Liver (tissue), 9 donors: Measurements from ENCODE around the gene SP9. TPM values are rescaled to one million over a fixed set of nuclear protein-coding genes. Genes with fewer than 3 reads are reported as not detected.

Experiments
- DNase-seq: peaks from one replicate; pipeline ENCODE4 v3.0.0-alpha.2; 2017; ENCODE audit warnings: low spot score
- H3K27ac ChIP-seq, 2 donors: one replicate each; pipeline ENCODE4 v1.7.0; 2013; ENCODE audit warnings: inconsistent platforms in 2 of 2, low read length in 2 of 2, control low read depth in 1 of 2, low read depth in 1 of 2, mild to moderate bottlenecking in 1 of 2
- H3K27me3 ChIP-seq, 4 donors: one replicate each; pipeline versions ENCODE4 v1.6.1 to v1.7.0; 2013; ENCODE audit warnings: low read length in 3 of 4, inconsistent platforms in 1 of 4, mild to moderate bottlenecking in 1 of 4, moderate library complexity in 1 of 4; ENCODE audit not compliant: control insufficient read depth in 4 of 4, insufficient read depth in 4 of 4
- H3K36me3 ChIP-seq, 4 donors: one replicate each; pipeline versions ENCODE4 v1.6.1 to v1.7.0; 2013; ENCODE audit warnings: low read length in 3 of 4, mild to moderate bottlenecking in 3 of 4, low read depth in 1 of 4, moderate library complexity in 1 of 4; ENCODE audit not compliant: control insufficient read depth in 4 of 4, insufficient read depth in 3 of 4
- H3K4me1 ChIP-seq, 4 donors: one replicate each; pipeline versions ENCODE4 v1.6.1 to v1.7.0; 2013; ENCODE audit warnings: low read length in 3 of 4, mild to moderate bottlenecking in 3 of 4, moderate library complexity in 1 of 4; ENCODE audit not compliant: control insufficient read depth in 4 of 4, insufficient read depth in 4 of 4
- H3K4me3 ChIP-seq, 3 donors: one replicate each; pipeline versions ENCODE4 v1.6.1 to v1.7.0; 2013; ENCODE audit warnings: low read length in 3 of 3, control low read depth in 1 of 3, low read depth in 1 of 3, mild to moderate bottlenecking in 1 of 3
- H3K9ac ChIP-seq, 2 donors: one replicate each; pipeline ENCODE4 v1.7.0; 2013; ENCODE audit warnings: low read length in 2 of 2, mild to moderate bottlenecking in 2 of 2, moderate library complexity in 2 of 2, control low read depth in 1 of 2, low read depth in 1 of 2
- H3K9me3 ChIP-seq, 4 donors: one replicate each; pipeline versions ENCODE4 v1.6.1 to v1.7.0; 2013; ENCODE audit warnings: low read length in 3 of 4; ENCODE audit not compliant: control insufficient read depth in 4 of 4
- FOXA1 ChIP-seq: IDR thresholded peaks from 2 replicates; pipeline ENCODE4 v1.6.1; 2016; ENCODE audit warnings: antibody characterized with exemption
- FOXA2 ChIP-seq: IDR thresholded peaks from 2 replicates; pipeline ENCODE4 v1.6.1; 2016; ENCODE audit warnings: antibody characterized with exemption
- GABPA ChIP-seq, 2 donors: IDR thresholded peaks in 1 of 2; conservative IDR thresholded peaks in 1 of 2; 2 replicates each; pipeline ENCODE4 v1.6.1; 2016; ENCODE audit warnings: antibody characterized with exemption in 2 of 2, mild to moderate bottlenecking in 1 of 2, moderate library complexity in 1 of 2
- HNF4A ChIP-seq, 2 donors: conservative IDR thresholded peaks; 2 replicates each; pipeline ENCODE4 v1.6.1; 2016; ENCODE audit warnings: antibody characterized with exemption in 2 of 2, mild to moderate bottlenecking in 2 of 2
- HNF4G ChIP-seq: IDR thresholded peaks from 2 replicates; pipeline ENCODE4 v1.6.1; 2016; ENCODE audit warnings: antibody characterized with exemption
- NR2F2 ChIP-seq: IDR thresholded peaks from 2 replicates; pipeline ENCODE4 v1.6.1; 2016; ENCODE audit warnings: antibody characterized with exemption
- RAD21 ChIP-seq, 2 donors: IDR thresholded peaks; 2 replicates each; pipeline ENCODE4 v1.6.1; 2016; ENCODE audit warnings: antibody characterized with exemption in 2 of 2, mild to moderate bottlenecking in 2 of 2
- RXRA ChIP-seq, 2 donors: IDR thresholded peaks; 2 replicates each; pipeline ENCODE4 v1.6.1; 2017 to 2018; ENCODE audit warnings: antibody characterized with exemption in 2 of 2, mild to moderate bottlenecking in 1 of 2
- SP1 ChIP-seq: IDR thresholded peaks from 2 replicates; pipeline ENCODE4 v1.6.1; 2018; ENCODE audit warnings: antibody characterized with exemption, mild to moderate bottlenecking
- YY1 ChIP-seq: IDR thresholded peaks from 2 replicates; pipeline ENCODE4 v1.6.1; 2016; ENCODE audit warnings: antibody characterized with exemption, mild to moderate bottlenecking
- WGBS: extraction: QIAGEN DNeasy Blood & Tissue Kit; methylation state at CpG from one replicate; pipeline ENCODE4 v1.1.7; 2013; 5-methylcytosine and 5-hydroxymethylcytosine counted together
- polyA plus RNA-seq, 2 donors: library from polyadenylated mRNA; stranded (reverse) in 1 of 2; unstranded in 1 of 2; fragments of 200-250 nt in 1 of 2; fragments of >200 nt in 1 of 2; fragmentation: Nextera tagmentation in 1 of 2; extraction: Ambion mirVana in 1 of 2; gene quantifications; one replicate each; pipeline versions ENCODE4 v1.2.1 to v1.2.3, GENCODE V29; 2013 to 2015
- total RNA-seq, 2 donors: library from RNA; depleted of rRNA; stranded (reverse); fragments of >200 nt; gene quantifications; one replicate each; pipeline ENCODE4 v1.2.3, GENCODE V29; 2014
- TF ChIP-seq, protein P1 (sequence below): IDR thresholded peaks from 2 replicates; pipeline ENCODE4 v1.6.1; 2016; ENCODE audit warnings: antibody characterized with exemption
- TF ChIP-seq, protein P2 (sequence below): IDR thresholded peaks from 2 replicates; pipeline ENCODE4 v1.6.1; 2016; ENCODE audit warnings: antibody characterized with exemption
- TF ChIP-seq, protein P3 (sequence below): IDR thresholded peaks from 2 replicates; pipeline ENCODE4 v1.6.1; 2016; ENCODE audit warnings: antibody characterized with exemption, mild to moderate bottlenecking
- TF ChIP-seq, protein P4 (sequence below): fragments of 150-350 bp; IDR thresholded peaks from 2 replicates; pipeline ENCODE4 v1.5.1; 2017; ENCODE audit warnings: improper control_type of control experiment, low read depth, low read length; ENCODE audit not compliant: missing input control
- TF ChIP-seq, protein P5 (sequence below): IDR thresholded peaks from 2 replicates; pipeline ENCODE4 v1.6.1; 2016; ENCODE audit warnings: antibody characterized with exemption
- donor health status: healthy.
- donor health status: healthy.
- donor health status: healthy.
- donor health status: healthy.
- donor health status: healthy.

SP9 gene
- total and polyA plus RNA-seq, 4 donors, result not detected

DNA sequence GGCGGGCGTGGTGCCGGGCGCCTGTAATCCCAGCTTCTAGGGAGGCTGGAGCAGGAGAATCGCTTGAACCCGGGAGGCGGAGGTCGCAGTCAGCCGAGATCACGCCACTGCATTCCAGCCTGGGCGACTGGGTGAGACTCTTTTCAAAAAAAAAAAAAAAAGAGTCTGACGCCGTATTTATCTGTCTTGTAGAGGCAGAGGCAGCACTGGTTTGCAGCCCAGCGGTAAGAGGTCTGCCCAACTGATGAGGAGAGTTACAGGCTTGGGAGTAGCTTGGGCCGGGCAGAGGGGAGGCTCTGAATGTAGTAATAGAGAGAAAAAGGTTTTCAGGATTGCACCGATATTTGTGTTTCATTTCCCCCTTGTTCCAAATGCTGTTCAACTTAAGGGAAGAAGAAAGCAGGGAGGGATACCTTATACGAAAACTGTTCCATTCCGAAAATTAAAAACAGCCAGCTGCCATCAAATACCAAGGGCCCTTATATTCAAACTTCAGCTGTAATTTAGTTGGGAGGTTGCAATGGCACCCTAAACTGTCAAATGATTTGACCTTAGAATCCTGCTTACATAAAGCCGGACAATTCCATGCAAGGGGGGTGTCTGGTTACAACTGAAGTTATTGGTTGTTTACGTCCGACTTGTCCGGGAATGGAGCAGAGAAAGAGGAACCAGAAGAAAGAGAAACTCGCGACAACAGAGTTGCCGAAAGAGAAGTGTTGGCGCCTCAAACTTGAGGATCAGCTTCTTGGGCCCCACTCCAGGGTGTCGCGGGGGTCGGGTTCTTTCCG, 9.2 kb upstream of the SP9 start:
- H3K36me3 ChIP-seq, result no peaks in the 10 kb centered on the region
- TF ChIP-seq, protein P1, sequence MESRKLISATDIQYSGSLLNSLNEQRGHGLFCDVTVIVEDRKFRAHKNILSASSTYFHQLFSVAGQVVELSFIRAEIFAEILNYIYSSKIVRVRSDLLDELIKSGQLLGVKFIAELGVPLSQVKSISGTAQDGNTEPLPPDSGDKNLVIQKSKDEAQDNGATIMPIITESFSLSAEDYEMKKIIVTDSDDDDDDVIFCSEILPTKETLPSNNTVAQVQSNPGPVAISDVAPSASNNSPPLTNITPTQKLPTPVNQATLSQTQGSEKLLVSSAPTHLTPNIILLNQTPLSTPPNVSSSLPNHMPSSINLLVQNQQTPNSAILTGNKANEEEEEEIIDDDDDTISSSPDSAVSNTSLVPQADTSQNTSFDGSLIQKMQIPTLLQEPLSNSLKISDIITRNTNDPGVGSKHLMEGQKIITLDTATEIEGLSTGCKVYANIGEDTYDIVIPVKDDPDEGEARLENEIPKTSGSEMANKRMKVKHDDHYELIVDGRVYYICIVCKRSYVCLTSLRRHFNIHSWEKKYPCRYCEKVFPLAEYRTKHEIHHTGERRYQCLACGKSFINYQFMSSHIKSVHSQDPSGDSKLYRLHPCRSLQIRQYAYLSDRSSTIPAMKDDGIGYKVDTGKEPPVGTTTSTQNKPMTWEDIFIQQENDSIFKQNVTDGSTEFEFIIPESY, result no peak
- TF ChIP-seq HNF4G, result no peak
- no peak for TF ChIP-seq HNF4A (conservative IDR thresholded peaks at IDR 0.05)
- TF ChIP-seq FOXA2, result no peak
- TF ChIP-seq YY1, result no peak
- TF ChIP-seq RXRA (IDR thresholded peaks at IDR 0.05), result no peak
- no peak for TF ChIP-seq GABPA (IDR thresholded peaks at IDR 0.05 in 1 of 2, conservative IDR thresholded peaks at IDR 0.05 in 1 of 2)
- TF ChIP-seq RAD21 (IDR thresholded peaks at IDR 0.05), result no peak
- TF ChIP-seq, protein P2, sequence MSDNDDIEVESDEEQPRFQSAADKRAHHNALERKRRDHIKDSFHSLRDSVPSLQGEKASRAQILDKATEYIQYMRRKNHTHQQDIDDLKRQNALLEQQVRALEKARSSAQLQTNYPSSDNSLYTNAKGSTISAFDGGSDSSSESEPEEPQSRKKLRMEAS, result no peak
- WGBS, result 41% methylated on average over 30 of the region's 30 CpGs
- H3K9me3 ChIP-seq, result peaks cover 0 to 7% (median under 1%) of the 10 kb centered on the region in 4 donors
- H3K9ac ChIP-seq, result no peak overlapping the region
- no peak for DNase-seq
- no peak overlapping the region for H3K27ac ChIP-seq
- peaks cover 11 to 13% (median 12%) of the 10 kb centered on the region in 4 donors for H3K4me1 ChIP-seq
- peaks cover 6 to 34% (median 23%) of the 10 kb centered on the region in 4 donors for H3K27me3 ChIP-seq
- H3K4me3 ChIP-seq, result peak overlapping the region in 1 of 3 donors; percentile 43

DNA sequence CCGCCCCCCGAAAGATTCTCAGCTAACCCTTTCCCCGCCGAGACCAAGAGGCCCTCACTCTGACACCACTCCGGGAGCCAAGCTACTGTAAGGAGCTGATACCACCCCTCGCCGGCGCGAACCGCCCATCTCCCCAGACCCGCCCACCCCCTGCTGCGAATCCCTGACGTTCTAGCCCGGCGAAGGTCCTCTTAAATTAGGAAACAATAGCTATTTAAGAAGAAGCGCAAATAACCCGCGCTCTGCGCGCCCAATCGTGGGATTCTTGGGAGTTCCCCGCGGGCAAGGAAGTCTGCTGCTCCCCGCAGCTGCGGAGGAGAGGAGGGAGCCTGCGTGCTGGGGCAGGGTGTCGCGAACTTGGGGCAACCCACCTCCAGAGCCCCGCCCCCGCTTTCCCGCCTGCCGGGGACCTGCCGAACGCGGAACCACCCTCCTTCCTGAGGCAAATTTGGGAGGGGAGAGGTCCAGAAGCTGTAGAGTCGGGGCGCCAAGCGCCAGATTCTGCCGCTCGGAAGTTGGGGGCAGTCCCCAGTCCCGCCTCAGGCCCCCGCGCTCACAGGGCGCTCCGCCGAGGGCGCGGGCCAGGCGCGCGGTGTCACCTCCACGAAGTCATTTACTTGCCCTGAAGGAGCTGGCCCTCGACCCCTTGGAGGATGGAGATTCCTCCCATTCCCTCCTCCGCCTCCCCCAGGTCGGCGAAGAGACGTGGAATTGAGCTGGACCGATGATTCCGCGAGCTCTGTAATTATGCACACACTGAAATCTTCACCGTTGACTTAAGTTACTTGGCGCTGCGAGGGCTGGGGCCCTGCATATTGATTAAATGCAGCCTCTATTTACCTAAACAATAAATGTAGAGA, 8.4 kb upstream of the SP9 start:
- H3K4me3 ChIP-seq, result peak overlapping the region in 1 of 3 donors; percentile 43
- no peaks in the 10 kb centered on the region for H3K36me3 ChIP-seq
- H3K27me3 ChIP-seq, result peaks cover 6 to 34% (median 23%) of the 10 kb centered on the region in 4 donors
- 6% methylated on average over 63 of the region's 63 CpGs for WGBS
- TF ChIP-seq GABPA (IDR thresholded peaks at IDR 0.05 in 1 of 2, conservative IDR thresholded peaks at IDR 0.05 in 1 of 2) (no peak), NR2F2 (no peak), SP1 (no peak), FOXA1 (no peak)
- no peak for DNase-seq
- no peak overlapping the region for H3K27ac ChIP-seq
- peaks cover 11 to 13% (median 12%) of the 10 kb centered on the region in 4 donors for H3K4me1 ChIP-seq
- no peak overlapping the region for H3K9ac ChIP-seq
- H3K9me3 ChIP-seq, result peaks cover 0 to 7% (median under 1%) of the 10 kb centered on the region in 4 donors

DNA sequence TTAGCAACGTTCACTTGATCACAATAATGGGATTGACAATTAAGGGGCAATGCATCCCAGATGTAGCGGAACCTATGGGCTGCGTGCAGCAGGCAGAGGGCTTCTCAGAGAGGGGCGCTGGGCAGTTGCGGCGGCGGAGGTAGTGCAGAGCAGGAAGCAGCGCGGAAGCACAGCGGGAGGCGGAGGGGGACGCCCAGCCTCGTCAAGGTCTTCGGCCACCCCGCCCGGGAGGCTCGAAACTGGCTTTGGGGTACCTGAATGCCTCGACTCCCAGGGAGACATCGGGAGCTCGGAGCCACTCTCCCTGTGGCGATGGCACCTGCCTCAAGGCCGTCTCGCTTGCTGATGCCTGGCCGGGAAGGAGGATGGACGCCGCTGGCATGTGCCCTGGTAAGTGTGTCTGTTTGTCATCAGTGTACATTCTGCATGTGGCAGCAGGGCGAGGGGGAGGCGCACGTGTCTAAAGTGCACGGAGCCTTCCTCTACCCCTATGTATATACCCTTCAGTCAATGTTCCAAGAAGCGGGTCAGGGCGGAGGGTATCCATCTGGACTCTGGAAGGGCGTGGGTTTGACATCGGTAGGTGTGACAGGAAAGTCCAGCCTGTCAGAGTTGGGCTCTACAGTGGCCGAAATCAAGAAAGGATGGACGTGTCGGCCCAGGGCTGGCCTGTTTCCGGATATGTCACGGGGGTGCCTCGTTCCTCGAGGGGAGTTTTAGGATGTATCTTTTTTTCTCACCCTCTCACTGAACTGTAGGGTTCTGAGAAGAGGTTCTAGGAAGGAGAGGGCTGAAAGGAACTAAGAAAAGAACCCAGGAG, 7.5 kb upstream of the SP9 start:
- peaks cover 0 to 7% (median under 1%) of the 10 kb centered on the region in 4 donors for H3K9me3 ChIP-seq
- H3K27me3 ChIP-seq, result peaks cover 6 to 37% (median 26%) of the 10 kb centered on the region in 4 donors
- WGBS, result 7% methylated on average over 41 of the region's 41 CpGs
- H3K4me1 ChIP-seq, result peaks cover 11 to 13% (median 12%) of the 10 kb centered on the region in 4 donors
- no peak overlapping the region for H3K9ac ChIP-seq
- H3K36me3 ChIP-seq, result no peaks in the 10 kb centered on the region
- no peak overlapping the region for H3K4me3 ChIP-seq
- no peak overlapping the region for H3K27ac ChIP-seq
- DNase-seq, result no peak
- TF ChIP-seq HNF4A (conservative IDR thresholded peaks at IDR 0.05), result no peak
- TF ChIP-seq FOXA2, result no peak
- TF ChIP-seq, protein P3, sequence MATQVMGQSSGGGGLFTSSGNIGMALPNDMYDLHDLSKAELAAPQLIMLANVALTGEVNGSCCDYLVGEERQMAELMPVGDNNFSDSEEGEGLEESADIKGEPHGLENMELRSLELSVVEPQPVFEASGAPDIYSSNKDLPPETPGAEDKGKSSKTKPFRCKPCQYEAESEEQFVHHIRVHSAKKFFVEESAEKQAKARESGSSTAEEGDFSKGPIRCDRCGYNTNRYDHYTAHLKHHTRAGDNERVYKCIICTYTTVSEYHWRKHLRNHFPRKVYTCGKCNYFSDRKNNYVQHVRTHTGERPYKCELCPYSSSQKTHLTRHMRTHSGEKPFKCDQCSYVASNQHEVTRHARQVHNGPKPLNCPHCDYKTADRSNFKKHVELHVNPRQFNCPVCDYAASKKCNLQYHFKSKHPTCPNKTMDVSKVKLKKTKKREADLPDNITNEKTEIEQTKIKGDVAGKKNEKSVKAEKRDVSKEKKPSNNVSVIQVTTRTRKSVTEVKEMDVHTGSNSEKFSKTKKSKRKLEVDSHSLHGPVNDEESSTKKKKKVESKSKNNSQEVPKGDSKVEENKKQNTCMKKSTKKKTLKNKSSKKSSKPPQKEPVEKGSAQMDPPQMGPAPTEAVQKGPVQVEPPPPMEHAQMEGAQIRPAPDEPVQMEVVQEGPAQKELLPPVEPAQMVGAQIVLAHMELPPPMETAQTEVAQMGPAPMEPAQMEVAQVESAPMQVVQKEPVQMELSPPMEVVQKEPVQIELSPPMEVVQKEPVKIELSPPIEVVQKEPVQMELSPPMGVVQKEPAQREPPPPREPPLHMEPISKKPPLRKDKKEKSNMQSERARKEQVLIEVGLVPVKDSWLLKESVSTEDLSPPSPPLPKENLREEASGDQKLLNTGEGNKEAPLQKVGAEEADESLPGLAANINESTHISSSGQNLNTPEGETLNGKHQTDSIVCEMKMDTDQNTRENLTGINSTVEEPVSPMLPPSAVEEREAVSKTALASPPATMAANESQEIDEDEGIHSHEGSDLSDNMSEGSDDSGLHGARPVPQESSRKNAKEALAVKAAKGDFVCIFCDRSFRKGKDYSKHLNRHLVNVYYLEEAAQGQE, result no peak
- TF ChIP-seq NR2F2, result no peak
- TF ChIP-seq FOXA1, result no peak
- no peak for TF ChIP-seq HNF4G
- no peak for TF ChIP-seq SP1
- TF ChIP-seq YY1, result no peak
- TF ChIP-seq, protein P4, sequence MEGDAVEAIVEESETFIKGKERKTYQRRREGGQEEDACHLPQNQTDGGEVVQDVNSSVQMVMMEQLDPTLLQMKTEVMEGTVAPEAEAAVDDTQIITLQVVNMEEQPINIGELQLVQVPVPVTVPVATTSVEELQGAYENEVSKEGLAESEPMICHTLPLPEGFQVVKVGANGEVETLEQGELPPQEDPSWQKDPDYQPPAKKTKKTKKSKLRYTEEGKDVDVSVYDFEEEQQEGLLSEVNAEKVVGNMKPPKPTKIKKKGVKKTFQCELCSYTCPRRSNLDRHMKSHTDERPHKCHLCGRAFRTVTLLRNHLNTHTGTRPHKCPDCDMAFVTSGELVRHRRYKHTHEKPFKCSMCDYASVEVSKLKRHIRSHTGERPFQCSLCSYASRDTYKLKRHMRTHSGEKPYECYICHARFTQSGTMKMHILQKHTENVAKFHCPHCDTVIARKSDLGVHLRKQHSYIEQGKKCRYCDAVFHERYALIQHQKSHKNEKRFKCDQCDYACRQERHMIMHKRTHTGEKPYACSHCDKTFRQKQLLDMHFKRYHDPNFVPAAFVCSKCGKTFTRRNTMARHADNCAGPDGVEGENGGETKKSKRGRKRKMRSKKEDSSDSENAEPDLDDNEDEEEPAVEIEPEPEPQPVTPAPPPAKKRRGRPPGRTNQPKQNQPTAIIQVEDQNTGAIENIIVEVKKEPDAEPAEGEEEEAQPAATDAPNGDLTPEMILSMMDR, result no peak
- TF ChIP-seq, protein P5, sequence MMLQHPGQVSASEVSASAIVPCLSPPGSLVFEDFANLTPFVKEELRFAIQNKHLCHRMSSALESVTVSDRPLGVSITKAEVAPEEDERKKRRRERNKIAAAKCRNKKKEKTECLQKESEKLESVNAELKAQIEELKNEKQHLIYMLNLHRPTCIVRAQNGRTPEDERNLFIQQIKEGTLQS, result no peak
